WERI-Rb-1 (cell line): ENCODE measurements around the gene RIMBP2.
"Not testable (repeated sequence)": the region's sequence is repeated elsewhere in the genome, so short reads cannot be mapped to it uniquely, and the experiment has no call there.

ENCODE experiments used
- DNase-seq: peaks from one replicate; pipeline ENCODE4 v3.0.0-alpha.2; 2020
- H3K27ac ChIP-seq: fragments of 250-450 bp; sonication (Bioruptor Pico); 2 replicates; pipeline ENCODE4 v1.5.1; 2020; ENCODE audit warnings: mild to moderate bottlenecking, moderate library complexity
- H3K27me3 ChIP-seq: fragments of 250-450 bp; sonication (Bioruptor Pico); 2 replicates; pipeline ENCODE4 v1.5.1; 2021; ENCODE audit warnings: mild to moderate bottlenecking, low read depth, moderate library complexity; ENCODE audit not compliant: insufficient read depth, severe bottlenecking
- H3K36me3 ChIP-seq: fragments of 250-450 bp; sonication (Bioruptor Pico); 2 replicates; pipeline ENCODE4 v1.5.1; 2020; ENCODE audit warnings: mild to moderate bottlenecking, moderate library complexity
- H3K4me3 ChIP-seq: 2 replicates; pipeline ENCODE4 v1.5.1; 2011; ENCODE audit warnings: low read depth, mild to moderate bottlenecking, control low read depth, low read length
- H3K9me3 ChIP-seq: fragments of 250-450 bp; sonication (Bioruptor Pico); 2 replicates; pipeline ENCODE4 v1.5.1; 2021; ENCODE audit warnings: mild to moderate bottlenecking, moderate library complexity; ENCODE audit not compliant: severe bottlenecking
- CTCF ChIP-seq: IDR thresholded peaks from 2 replicates; pipeline ENCODE4 v1.5.1; 2011; ENCODE audit warnings: low read depth, mild to moderate bottlenecking, control low read depth, inconsistent platforms, low read length

Gene RIMBP2

GRCh38 chr12:130743176-130743575 is 27.1 kb upstream of the RIMBP2 start:
- Histone ChIP-seq H3K27ac (no peak overlapping the region), H3K4me3 (no peak overlapping the region), H3K27me3 (no peaks in the 10 kb centered on the region), H3K36me3 (no peaks in the 10 kb centered on the region), H3K9me3 (peaks cover 7% of the 10 kb centered on the region)
- DNase-seq = no peak
- no peak for TF ChIP-seq CTCF

GRCh38 chr12:130742716-130743115 is 26.6 kb upstream of the RIMBP2 start:
- no peak for DNase-seq
- H3K9me3 ChIP-seq = peaks cover 7% of the 10 kb centered on the region
- H3K27me3 ChIP-seq = no peaks in the 10 kb centered on the region
- no peak for TF ChIP-seq CTCF
- no peak overlapping the region for H3K4me3 ChIP-seq
- H3K27ac ChIP-seq = no peak overlapping the region
- no peaks in the 10 kb centered on the region for H3K36me3 ChIP-seq

GRCh38 chr12:130742112-130742511 is 26.0 kb upstream of the RIMBP2 start:
- H3K36me3 ChIP-seq = no peaks in the 10 kb centered on the region

GRCh38 chr12:130739571-130739970 is 23.5 kb upstream of the RIMBP2 start:
- Histone ChIP-seq H3K36me3 (no peaks in the 10 kb centered on the region), H3K4me3 (no peak overlapping the region), H3K27me3 (no peaks in the 10 kb centered on the region), H3K27ac (no peak overlapping the region), H3K9me3 (peaks cover 7% of the 10 kb centered on the region)
- TF ChIP-seq CTCF = no peak
- no peak for DNase-seq

More at GRCh38 chr12:130742112-130742511, 26.0 kb upstream of the RIMBP2 start:
- no peak for DNase-seq
- Histone ChIP-seq H3K4me3 (no peak overlapping the region), H3K27me3 (no peaks in the 10 kb centered on the region), H3K27ac (no peak overlapping the region), H3K9me3 (peaks cover 7% of the 10 kb centered on the region)
- no peak for TF ChIP-seq CTCF

GRCh38 chr12:130738403-130738802 is 22.3 kb upstream of the RIMBP2 start:
- not testable (repeated sequence) for DNase-seq, H3K27ac ChIP-seq, H3K4me3 ChIP-seq, H3K27me3 ChIP-seq, H3K36me3 ChIP-seq, H3K9me3 ChIP-seq

GRCh38 chr12:130737731-130738130 is 21.6 kb upstream of the RIMBP2 start:
- no peak overlapping the region for H3K27ac ChIP-seq
- no peaks in the 10 kb centered on the region for H3K36me3 ChIP-seq
- no peak for DNase-seq
- peaks cover 3% of the 10 kb centered on the region for H3K9me3 ChIP-seq
- no peak overlapping the region for H3K4me3 ChIP-seq
- TF ChIP-seq CTCF = no peak
- no peaks in the 10 kb centered on the region for H3K27me3 ChIP-seq
